Neural progenitor cell (in vitro differentiated cells): ENCODE data around the gene SMAD2. TPM values are rescaled to one million over a fixed set of nuclear protein-coding genes. Genes with fewer than 3 reads are reported as not detected.

ENCODE experiments used
- DNase-seq: peaks from one replicate; pipeline ENCODE4 v3.0.0-alpha.2; 2016; ENCODE audit warnings: low spot score
- H2AFZ ChIP-seq: fragments of 200-600 bp; sonication (generic); replicated peaks from 2 replicates; pipeline ENCODE4 v1.6.1; 2016; ENCODE audit warnings: antibody characterized with exemption
- H3F3A ChIP-seq: fragments of 200-600 bp; sonication (generic); 2 replicates; pipeline ENCODE4 v1.6.1; 2016; ENCODE audit warnings: antibody characterized with exemption, low read depth
- H3K27ac ChIP-seq: fragments of 200-600 bp; sonication (generic); 2 replicates; pipeline ENCODE4 v1.5.1; 2016; ENCODE audit warnings: mild to moderate bottlenecking
- H3K27me3 ChIP-seq: fragments of 200-600 bp; sonication (generic); 2 replicates; pipeline ENCODE4 v1.6.1; 2016; ENCODE audit warnings: mild to moderate bottlenecking, moderate library complexity
- H3K36me3 ChIP-seq: fragments of 200-600 bp; sonication (generic); 2 replicates; pipeline ENCODE4 v1.5.1; 2016
- H3K4me1 ChIP-seq: fragments of 200-600 bp; sonication (generic); 2 replicates; pipeline ENCODE4 v1.6.1; 2016; ENCODE audit warnings: mixed run types
- H3K4me2 ChIP-seq: fragments of 200-600 bp; sonication (generic); 2 replicates; pipeline ENCODE4 v1.6.1; 2016
- H3K4me3 ChIP-seq: fragments of 200-600 bp; sonication (generic); 2 replicates; pipeline ENCODE4 v1.5.1; 2016
- H3K79me2 ChIP-seq: fragments of 200-600 bp; sonication (generic); 2 replicates; pipeline ENCODE4 v1.6.1; 2016; ENCODE audit warnings: low read depth
- H3K9ac ChIP-seq: fragments of 200-600 bp; sonication (generic); 2 replicates; pipeline ENCODE4 v1.6.1; 2016
- H3K9me3 ChIP-seq: fragments of 200-600 bp; sonication (generic); 2 replicates; pipeline ENCODE4 v1.5.1; 2016; ENCODE audit warnings: low read depth
- H4K20me1 ChIP-seq: fragments of 200-600 bp; sonication (generic); 2 replicates; pipeline ENCODE4 v1.6.1; 2016; ENCODE audit warnings: low read depth
- H3K27ac Mint-ChIP-seq: 3 replicates; pipeline ENCODE4 v1.8.0; 2021; ENCODE audit warnings: mixed read lengths
- H3K27me3 Mint-ChIP-seq: 2 replicates; pipeline ENCODE4 v1.8.0; 2022; ENCODE audit warnings: low read depth, mild to moderate bottlenecking, inconsistent platforms, moderate library complexity, mixed read lengths; ENCODE audit not compliant: insufficient read depth
- H3K36me3 Mint-ChIP-seq: 3 replicates; pipeline ENCODE4 v1.8.0; 2021; ENCODE audit warnings: mixed read lengths
- H3K4me1 Mint-ChIP-seq: 3 replicates; pipeline ENCODE4 v1.8.0; 2021; ENCODE audit warnings: mixed read lengths
- H3K4me3 Mint-ChIP-seq: 3 replicates; pipeline ENCODE4 v1.8.0; 2021; ENCODE audit warnings: mild to moderate bottlenecking, moderate library complexity, mixed read lengths
- H3K9me3 Mint-ChIP-seq: 3 replicates; pipeline ENCODE4 v1.8.0; 2020; ENCODE audit warnings: mixed read lengths
- CTCF ChIP-seq: fragments of 200-600 bp; sonication (generic); IDR thresholded peaks from 2 replicates; pipeline ENCODE4 v1.5.1; 2017; ENCODE audit warnings: antibody characterized with exemption, mild to moderate bottlenecking
- EZH2 ChIP-seq: fragments of 200-600 bp; sonication (generic); IDR thresholded peaks from 2 replicates; pipeline ENCODE4 v1.6.1; 2017; ENCODE audit warnings: antibody characterized with exemption, mild to moderate bottlenecking, moderate library complexity
- EZH2phosphoT487 ChIP-seq: fragments of 200-600 bp; sonication (generic); IDR thresholded peaks from 2 replicates; pipeline ENCODE4 v1.6.1; 2017; ENCODE audit warnings: antibody characterized with exemption
- total RNA-seq: library from RNA; depleted of rRNA; stranded (reverse); fragments of >200 nt; gene quantifications from 2 replicates; pipeline ENCODE4 v1.2.3, GENCODE V29; 2015; ENCODE audit warnings: low replicate concordance

Gene SMAD2
- total RNA-seq, 1 donor from 2014 or later = 233 TPM

- no peak overlapping the region for H2AFZ ChIP-seq
- H3K4me2 ChIP-seq = no peak overlapping the region
- no peaks in the 10 kb centered on the region for H3K9me3 ChIP-seq
- no peaks in the 10 kb centered on the region for H3K27me3 ChIP-seq
- Mint-ChIP-seq H3K36me3 (peaks cover 44% of the 10 kb centered on the region), H3K4me1 (no peaks in the 10 kb centered on the region), H3K27ac (no peak overlapping the region), H3K4me3 (no peak overlapping the region), H3K9me3 (no peaks in the 10 kb centered on the region), H3K27me3 (no peaks in the 10 kb centered on the region)
- no peak overlapping the region for H3K27ac ChIP-seq
- H3K79me2 ChIP-seq = peaks cover 46% of the 10 kb centered on the region
- H3F3A ChIP-seq = peaks cover 27% of the 10 kb centered on the region
- no peak overlapping the region for H3K4me3 ChIP-seq
- H4K20me1 ChIP-seq = peaks cover 14% of the 10 kb centered on the region
- no peak for TF ChIP-seq CTCF
- peaks cover 73% of the 10 kb centered on the region for H3K36me3 ChIP-seq
- no peak overlapping the region for H3K9ac ChIP-seq
- H3K4me1 ChIP-seq = no peaks in the 10 kb centered on the region
- no peak for DNase-seq
These were observed 85.5 kb downstream of the SMAD2 start for GRCh38 chr18:47844828-47845498.

- Histone ChIP-seq H4K20me1 (peaks cover 14% of the 10 kb centered on the region), H3K9ac (no peak overlapping the region), H3K4me2 (no peak overlapping the region), H3K4me3 (no peak overlapping the region), H3K79me2 (peaks cover 45% of the 10 kb centered on the region), H3K36me3 (peaks cover 78% of the 10 kb centered on the region), H3K27ac (no peak overlapping the region), H3K27me3 (no peaks in the 10 kb centered on the region), H2AFZ (no peak overlapping the region), H3F3A (peaks cover 20% of the 10 kb centered on the region), H3K9me3 (no peaks in the 10 kb centered on the region), H3K4me1 (no peaks in the 10 kb centered on the region)
- no peak for DNase-seq
- Mint-ChIP-seq H3K27ac (no peak overlapping the region), H3K4me3 (no peak overlapping the region), H3K4me1 (no peaks in the 10 kb centered on the region), H3K36me3 (peaks cover 55% of the 10 kb centered on the region), H3K9me3 (no peaks in the 10 kb centered on the region), H3K27me3 (no peaks in the 10 kb centered on the region)
- TF ChIP-seq EZH2 = no peak
- no peak for TF ChIP-seq CTCF
- no peak for TF ChIP-seq EZH2phosphoT487
These were observed 87.6 kb downstream of the SMAD2 start for GRCh38 chr18:47842836-47843235.

- Histone ChIP-seq H3K79me2 (peaks cover 10% of the 10 kb centered on the region), H3K36me3 (peaks cover 60% of the 10 kb centered on the region), H3K27ac (no peak overlapping the region), H3K4me3 (no peak overlapping the region), H4K20me1 (peaks cover 6% of the 10 kb centered on the region), H3K9ac (no peak overlapping the region), H3K9me3 (no peaks in the 10 kb centered on the region), H3F3A (peaks cover 7% of the 10 kb centered on the region), H3K27me3 (no peaks in the 10 kb centered on the region), H2AFZ (no peak overlapping the region), H3K4me2 (no peak overlapping the region), H3K4me1 (no peaks in the 10 kb centered on the region)
- no peak for TF ChIP-seq CTCF
- TF ChIP-seq EZH2phosphoT487 = no peak
- no peak for TF ChIP-seq EZH2
- H3K36me3 Mint-ChIP-seq = peaks cover 56% of the 10 kb centered on the region
- no peak for DNase-seq
- H3K4me1 Mint-ChIP-seq = no peaks in the 10 kb centered on the region
- no peak overlapping the region for H3K27ac Mint-ChIP-seq
- H3K9me3 Mint-ChIP-seq = no peaks in the 10 kb centered on the region
- H3K27me3 Mint-ChIP-seq = no peaks in the 10 kb centered on the region
- H3K4me3 Mint-ChIP-seq = no peak overlapping the region
These were observed 92.1 kb downstream of the SMAD2 start for GRCh38 chr18:47838396-47838795.
